NK-92 (cell line): ENCODE results near the gene LRP11.
A peak's percentile ranks its signal among the peaks of the same experiment; 100 is the strongest.
"Not testable (repeated sequence)": the region's sequence is repeated elsewhere in the genome, so short reads cannot be mapped to it uniquely, and the experiment has no call there.

Experiments used
- DNase-seq: peaks from one replicate; lab custom pipeline; 2025; ENCODE audit not compliant: unreplicated experiment; lab: John Stamatoyannopoulos, UW

Gene LRP11

DNA sequence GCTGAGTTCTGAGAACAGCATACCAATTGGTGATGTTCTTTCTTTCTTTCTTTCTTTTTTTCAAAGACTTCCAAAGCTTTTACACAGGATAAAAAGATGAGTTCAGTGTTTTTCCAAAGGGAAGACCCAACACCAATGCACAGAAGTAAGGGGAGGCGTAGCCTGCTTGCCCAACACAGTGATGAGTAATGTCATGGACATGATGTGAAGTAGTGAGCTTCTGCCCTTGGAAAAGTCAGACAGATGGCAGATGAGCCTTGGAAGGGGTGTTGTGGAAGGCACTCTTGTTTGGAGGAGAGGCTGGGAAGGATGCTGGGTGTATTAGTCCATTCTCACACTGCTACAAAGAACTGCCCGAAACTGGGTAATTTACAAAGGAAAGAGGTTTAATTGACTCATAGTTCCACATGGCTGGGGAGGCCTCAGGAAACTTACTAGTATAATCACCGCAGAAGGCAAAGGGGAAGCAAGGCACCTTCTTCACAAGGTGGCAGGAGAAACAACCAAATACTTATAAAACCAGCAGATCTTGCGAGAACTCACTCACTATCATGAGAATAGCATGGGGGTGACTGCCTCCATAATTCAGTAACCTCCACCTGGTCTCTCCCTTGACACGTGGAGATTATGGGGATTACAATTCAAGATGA is 12.6 kb downstream of the LRP11 start:
- no peak for DNase-seq

GRCh38 chr6:149848343-149848742 is 15.8 kb downstream of the LRP11 start:
- not testable (repeated sequence) for DNase-seq

- no peak for DNase-seq
Measured at GRCh38 chr6:149847939-149848267, 16.3 kb downstream of the LRP11 start.

GRCh38 chr6:149846321-149846720 is 17.8 kb downstream of the LRP11 start:
- no peak for DNase-seq

- no peak for DNase-seq
Measured at GRCh38 chr6:149845549-149845948, 18.6 kb downstream of the LRP11 start.

GRCh38 chr6:149844480-149844879 is 19.7 kb downstream of the LRP11 start:
- no peak for DNase-seq

- not testable (repeated sequence) for DNase-seq
Measured at GRCh38 chr6:149844036-149844435, 20.1 kb downstream of the LRP11 start.

GRCh38 chr6:149843051-149843633 is 21.0 kb downstream of the LRP11 start:
- DNase-seq: no peak

DNA sequence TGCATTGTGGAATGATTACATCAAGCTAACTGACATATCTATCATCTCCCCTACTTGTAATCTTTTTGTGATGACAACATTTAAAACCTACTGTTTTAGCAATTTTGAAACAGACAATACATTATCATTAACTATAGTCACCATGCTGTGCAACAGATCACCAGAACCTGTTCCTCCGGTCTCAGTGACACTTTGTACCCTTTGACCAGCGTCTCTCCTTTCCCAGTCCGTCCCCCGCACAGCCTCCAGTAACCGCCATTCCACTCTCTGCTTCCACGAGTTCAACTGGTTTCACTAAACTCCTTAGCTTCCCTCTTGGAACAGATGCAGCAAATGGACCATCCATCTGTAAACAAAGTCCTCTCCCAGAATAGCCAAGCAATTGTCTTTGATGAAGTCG is 21.8 kb downstream of the LRP11 start:
- no peak for DNase-seq

- DNase-seq: no peak
Measured at GRCh38 chr6:149840345-149841075, 23.6 kb downstream of the LRP11 start.

DNA sequence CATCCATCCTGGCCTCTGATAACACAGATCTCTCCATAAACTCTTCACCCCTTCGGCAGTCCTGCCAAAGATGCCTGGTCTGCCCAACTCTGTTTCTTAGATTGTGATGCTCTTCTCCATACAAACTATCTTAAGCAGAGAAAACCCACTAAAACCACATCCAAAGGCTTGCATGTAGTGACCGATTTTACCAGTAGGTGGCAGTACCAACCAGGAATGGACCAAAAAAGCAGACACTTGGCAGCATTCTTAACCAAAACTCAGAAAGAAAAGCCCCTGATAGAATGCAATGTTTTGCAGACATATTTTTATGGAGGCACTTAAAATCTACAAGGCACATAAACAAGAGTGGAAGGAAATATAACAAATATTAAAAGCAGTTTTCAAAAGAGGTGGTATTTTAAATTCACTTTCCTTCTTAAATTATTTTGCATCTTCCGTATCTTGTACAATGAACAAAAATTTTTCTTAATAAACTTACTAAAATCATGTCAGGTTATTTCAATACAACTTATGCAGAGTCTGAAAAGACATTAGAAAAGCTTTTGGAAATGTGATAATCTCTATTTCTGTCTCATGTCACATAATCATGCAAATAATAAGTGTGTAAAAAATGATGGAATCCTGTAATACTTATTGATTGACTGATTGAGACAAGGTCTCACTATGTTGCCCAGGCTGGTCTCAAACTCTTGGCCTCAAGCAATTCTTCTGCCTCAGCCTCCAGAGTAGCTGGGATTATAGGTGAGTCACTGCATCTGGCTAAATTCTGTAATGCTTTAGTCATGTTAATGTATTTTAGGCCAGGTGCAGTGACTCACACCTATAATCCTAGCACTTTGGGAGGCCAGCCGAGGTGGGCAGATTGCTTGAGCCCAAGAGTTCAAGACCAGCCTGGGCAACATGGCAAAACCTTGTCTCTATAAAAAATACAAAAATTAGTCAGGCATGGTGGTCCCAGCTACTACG is 29.4 kb downstream of the LRP11 start:
- DNase-seq: peak; percentile 5

- no peak for DNase-seq
Measured at GRCh38 chr6:149833651-149834050, 30.5 kb downstream of the LRP11 start.

DNA sequence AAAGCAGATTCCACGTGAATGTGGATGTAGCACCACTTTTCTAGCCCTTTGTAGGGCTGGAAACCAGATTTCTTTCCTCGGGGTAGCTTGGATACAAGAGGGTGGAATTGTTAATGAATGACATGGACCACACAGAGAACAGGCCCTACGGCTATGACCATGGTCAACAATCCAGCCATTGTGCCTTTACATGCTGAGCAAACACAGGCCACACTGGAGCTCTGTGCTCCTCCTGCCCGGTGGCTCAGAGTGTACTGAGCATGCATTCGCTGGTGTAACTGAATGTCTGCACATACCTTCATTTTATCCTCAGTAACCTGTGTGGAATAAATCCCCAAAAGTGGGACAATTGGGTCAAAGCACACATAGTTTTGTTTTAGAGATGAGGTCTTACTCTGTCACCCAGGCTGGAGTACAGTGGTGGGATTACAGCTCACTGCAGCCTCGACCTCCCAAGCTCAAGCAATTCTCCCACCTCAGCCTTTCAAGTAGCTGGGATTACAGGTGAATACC is 32.8 kb downstream of the LRP11 start:
- DNase-seq: no peak

- no peak for DNase-seq
Measured at GRCh38 chr6:149830731-149831307, 33.3 kb downstream of the LRP11 start.

DNA sequence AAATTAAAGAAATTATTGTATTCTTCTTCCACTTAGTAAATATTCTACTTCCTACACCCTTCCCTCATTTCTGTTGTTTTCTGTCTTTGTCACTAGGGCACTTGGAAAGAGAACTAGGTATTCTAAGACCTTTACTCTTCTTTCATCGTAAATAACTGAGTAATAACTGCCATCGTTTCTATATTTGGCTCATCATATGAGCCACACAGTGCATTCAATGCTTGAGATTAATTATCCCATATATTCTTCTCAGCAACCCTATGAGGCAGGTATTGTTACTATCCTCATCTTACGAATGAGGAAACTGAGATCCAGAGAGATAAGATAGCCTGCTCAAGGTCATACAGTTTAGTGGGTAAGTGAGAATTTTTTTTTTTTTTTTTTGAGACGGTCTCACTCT is 38.9 kb downstream of the LRP11 start:
- DNase-seq: no peak

DNA sequence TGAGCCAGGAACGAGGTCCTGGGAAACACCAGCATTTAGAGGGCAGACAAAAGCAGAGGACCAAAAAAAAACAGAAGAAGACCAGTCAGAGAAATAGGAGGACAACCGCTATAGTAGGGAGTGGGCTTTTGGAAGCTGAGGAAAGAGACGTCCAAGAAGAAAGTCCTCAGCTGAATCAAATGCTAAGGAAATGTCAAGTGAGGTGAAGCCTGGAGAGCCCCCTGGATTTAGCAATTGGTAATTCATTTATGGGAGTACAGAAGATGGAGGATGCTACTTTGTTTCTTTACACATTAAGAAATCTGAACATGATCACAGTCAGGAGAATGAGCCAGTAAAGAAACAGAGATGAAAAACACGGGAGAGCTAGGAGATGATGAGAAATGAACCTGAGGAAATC is 41.1 kb downstream of the LRP11 start:
- no peak for DNase-seq

DNA sequence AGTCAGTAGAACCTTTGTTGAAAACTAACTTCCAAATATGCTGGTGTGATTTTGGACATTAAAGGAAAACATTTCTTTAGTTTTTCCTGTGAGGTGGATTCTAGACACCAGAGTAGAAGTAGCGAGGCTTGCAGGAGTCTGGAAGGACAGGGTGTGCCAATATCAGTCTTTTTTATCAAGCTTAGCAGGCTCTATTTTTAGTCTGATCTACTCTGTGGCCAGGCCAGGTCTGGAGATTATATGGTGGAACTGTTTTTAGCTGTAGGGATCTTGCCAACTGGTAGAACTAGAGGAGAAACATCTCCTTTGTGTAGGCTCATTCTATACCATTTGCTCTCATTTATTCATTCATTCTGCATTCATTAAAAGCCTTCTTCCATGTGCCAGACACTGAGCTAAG is 42.7 kb downstream of the LRP11 start:
- no peak for DNase-seq

DNA sequence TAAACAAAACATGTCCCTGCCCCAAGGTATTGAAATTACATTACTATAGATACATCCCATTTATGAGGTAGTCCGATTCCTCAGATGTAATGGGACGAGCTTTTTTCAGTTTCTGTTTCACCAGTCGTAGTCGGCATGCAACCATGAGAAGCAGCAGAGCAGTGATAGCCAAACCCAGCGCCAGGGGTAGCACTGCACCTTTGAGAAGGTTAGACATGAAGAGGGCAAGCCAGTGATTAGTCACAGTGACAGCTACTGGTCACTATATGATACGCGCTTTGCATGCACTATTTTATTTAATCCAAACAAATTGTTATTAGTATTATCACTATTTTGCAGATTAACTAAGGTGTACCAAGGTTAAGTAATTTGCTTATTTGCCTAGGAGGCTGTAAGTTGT is 43.7 kb downstream of the LRP11 start:
- DNase-seq: no peak

DNA sequence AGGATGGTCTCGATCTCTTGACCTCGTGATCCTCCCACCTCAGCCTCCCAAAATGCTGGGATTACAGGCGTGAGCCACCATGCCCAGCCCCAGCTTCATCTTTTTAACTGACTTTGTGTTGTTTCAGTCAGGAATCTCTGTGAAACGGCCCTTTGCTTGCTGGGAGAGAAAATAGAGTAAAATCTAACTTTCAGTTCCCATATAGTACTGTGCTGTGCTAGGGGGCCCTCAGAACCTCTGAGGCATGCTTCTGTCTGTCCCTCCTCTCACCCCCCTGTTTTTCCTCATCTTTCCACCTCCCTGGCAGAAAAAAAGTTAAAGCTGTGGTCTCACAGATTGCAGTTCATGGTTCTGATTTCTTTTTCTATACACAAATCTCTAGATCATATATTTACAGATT is 48.4 kb downstream of the LRP11 start:
- no peak for DNase-seq

DNA sequence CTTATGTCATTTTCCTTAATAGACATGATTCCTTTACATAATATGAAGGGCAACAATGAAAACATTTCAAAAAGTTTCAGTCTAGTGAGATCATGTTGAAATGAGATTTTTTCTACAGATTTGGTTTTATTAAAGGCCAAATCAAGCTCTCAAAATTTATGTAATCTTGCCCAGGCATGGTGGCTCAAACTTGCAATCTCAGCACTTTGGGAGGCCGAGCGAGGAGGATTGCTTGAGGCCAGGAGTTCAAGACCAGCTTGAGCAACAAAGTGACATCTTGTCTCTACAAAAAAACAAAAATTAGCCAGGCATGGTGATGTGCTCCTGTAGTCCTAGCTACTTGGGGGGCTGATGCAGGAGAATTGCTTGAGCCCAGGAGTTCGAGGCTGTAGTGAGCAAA is 50.8 kb downstream of the LRP11 start:
- no peak for DNase-seq

DNA sequence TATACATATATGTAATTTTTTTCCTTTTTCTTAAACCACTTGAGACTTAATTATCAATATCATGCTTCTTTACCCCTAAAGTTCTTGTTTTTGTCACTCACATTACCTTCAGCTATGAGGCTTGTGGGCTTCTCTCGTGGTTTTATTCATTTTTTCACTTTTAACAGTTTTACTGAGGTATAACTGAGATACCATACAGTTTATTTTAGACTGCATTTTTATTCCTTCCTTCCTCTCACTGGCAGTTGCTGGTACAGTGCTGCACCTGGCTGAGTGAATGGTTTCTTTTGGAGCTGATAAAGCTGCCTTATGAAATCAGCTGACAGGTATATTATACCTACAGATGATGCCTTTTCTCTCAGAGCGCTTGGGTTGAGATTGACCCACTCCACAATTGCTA is 54.4 kb downstream of the LRP11 start:
- no peak for DNase-seq
